ENCODE measurements around the gene GDF2.

Gene GDF2

DNA sequence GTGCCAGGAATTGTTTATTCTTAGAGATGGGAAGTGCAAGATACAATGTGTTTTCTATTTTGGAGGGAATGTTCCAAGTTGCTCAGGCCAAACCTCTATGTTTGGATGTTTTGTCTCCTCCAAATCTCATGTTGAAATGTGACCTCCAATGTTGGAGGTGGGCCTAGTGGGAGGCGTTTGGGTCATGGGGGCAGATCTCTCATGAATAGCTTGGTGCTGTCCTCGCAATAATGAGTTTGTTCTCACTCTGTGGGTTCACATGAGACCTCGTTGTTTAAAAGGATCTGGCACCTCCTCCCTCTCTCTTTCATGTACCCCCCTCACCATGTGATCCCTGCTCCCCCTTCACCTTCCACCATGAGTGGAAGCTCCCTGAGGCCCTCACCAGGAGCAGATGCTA, 30.6 kb upstream of the GDF2 start:
- DNase-seq (ENCODE audit: low read depth) = no peak

DNA sequence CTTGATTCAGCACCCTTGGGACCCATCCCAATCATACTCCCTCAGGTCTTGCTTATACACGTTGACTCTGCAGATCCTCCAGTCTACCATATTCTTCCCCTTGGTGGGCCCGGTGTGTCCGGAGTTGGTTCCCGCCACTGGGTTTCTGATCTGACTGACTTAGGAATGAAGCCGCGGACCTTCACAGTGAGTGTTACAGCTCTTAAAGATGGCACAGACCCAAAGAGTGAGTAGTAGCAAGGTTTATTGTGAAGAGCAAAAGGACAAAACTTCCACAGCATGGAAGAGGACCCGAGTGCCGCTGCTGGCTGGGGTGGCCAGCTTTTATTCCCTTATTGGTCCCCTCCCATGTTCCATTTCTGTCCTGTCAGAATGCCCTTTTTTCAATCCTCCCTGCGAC, 28.2 kb upstream of the GDF2 start:
- DNase-seq (ENCODE audit: low read depth) = no peak

- DNase-seq (ENCODE audit: low read depth) = no peak
These were observed 27.8 kb upstream of the GDF2 start for GRCh38 chr10:47294501-47294900.

DNA sequence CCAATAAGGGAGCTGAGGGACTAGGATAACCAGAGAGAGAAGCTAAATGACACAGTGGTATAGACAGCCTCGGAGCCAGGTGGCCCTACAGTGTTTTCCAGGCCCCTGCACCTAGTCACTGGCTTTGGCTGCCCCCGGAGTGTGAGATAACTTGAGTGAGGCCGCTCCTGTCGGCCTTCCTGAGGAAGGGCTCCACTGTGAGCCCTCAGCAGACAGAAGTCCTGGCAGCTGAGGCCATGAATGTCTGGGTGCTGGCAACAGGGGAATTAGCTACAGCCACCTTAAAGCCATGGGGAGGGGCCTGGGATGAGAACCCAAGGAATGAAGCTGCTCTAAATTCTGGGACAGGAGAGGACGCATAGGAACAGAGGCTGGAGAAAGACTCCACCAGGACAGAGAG, 26.8 kb upstream of the GDF2 start:
- DNase-seq (ENCODE audit: low read depth) = no peak

GRCh38 chr10:47296156-47296894, 25.9 kb upstream of the GDF2 start:
- no peak for DNase-seq (ENCODE audit: low read depth)

DNA sequence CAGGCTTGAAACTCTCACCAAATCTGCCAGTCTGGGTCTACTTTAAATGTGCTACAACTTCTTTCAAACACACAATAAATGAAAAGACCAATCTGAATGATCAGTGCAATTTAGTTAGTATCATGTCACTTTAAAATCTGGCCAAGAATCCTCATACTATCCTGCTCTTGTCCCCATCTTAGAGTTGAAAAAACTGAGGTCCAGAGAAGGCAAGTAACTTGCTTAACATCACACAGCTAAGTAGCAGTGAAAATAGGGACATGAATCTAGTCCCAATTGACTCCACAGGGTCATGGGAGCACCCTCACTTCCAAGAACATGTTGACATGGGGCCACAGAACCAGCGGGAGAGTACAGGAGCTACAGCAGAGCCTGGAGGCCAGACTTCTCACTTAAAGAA, 25.3 kb upstream of the GDF2 start:
- no peak for DNase-seq (ENCODE audit: low read depth)

GRCh38 chr10:47297866-47298540, 24.3 kb upstream of the GDF2 start:
- DNase-seq (ENCODE audit: low read depth) = no peak

DNA sequence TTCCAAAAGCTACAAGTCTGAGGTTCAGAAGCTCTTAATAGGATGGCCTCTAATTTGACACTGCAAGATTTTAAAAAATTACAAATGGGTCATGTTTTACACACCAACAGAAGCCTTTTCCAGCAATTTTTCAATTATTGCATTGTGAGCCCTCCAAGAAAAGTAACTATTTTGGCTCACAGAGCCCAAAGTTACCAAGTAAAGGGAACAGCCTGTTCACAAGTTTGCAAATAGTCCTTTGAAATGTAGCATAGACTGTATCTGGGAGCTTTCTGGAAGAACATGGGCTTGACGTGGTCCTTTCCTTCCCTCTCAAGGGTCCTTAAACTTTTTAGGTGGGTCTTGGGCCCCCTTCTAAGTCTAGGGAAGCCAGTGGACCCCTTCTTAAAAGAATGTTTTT, 23.5 kb upstream of the GDF2 start:
- DNase-seq (ENCODE audit: low read depth) = no peak

DNA sequence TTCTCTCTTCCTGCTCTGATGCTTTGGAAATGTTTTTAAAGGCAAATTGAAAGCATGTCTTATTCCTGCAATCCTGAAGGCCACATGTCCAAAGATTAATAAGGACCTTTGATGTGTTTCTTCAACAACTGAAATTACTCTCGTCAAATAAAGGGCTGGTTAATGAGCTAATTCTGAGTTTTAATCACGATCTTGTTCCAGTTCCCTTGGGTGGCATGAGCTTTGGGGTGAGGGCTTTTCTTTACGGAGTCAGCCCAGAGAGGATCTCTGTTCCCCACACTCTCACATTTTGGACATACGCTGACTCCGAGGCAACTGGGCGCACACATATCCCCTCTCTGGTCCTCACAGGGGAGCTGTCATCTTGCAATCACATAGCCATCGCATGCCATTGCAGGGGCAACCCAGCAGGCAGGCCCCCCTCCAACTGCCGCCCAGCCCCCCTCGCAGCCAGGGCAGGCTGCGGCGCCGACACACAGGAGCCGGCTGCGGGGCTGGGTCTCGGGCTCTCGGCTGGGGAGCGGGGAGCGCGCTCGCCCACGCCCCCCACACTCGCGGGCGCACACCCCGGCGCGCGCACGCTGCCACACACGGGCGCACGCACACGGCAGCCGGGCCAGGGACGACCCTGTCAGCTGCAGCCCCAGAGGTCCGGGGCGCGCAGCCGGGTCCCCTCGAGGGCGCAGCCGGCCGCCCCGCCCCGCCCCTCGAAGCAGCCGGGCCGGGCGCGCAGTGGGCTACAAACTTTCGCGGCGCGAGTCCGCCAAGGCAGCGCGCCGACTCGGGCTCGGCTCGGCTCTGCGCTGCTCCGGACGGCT, 22.4 kb upstream of the GDF2 start, which contains the start of gene GDF10:
Gene GDF10, plus strand, starts transcription at position 587 of the 818 bp plus-strand sequence. CDS start 455 bp downstream, outside the sequence.
- no peak for DNase-seq (ENCODE audit: low read depth)

GRCh38 chr10:47300429-47300931, 21.8 kb upstream of the GDF2 start:
- no peak for DNase-seq (ENCODE audit: low read depth)

DNA sequence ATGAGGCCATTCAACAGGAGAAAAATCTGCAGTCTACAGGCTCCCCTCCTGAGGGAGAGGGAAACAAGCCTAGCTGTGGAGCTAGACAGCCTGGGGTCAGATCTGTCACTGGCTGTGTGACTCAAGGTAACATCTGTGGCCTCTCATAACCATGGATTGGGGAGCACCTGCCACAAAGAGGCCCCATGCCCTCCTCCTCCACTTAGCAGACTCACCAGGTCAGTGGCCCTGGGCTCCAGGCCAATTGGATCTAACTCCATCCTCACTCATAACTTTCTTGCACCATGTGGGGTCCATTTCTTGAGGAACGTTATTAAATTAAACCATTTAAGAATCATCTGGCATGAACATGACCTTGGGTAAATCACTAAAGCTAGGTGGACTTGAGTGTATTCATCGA, 20.4 kb upstream of the GDF2 start:
- DNase-seq (ENCODE audit: low read depth) = no peak

- DNase-seq (ENCODE audit: low read depth) = no peak
These were observed 19.1 kb upstream of the GDF2 start for GRCh38 chr10:47303105-47303504.

DNA sequence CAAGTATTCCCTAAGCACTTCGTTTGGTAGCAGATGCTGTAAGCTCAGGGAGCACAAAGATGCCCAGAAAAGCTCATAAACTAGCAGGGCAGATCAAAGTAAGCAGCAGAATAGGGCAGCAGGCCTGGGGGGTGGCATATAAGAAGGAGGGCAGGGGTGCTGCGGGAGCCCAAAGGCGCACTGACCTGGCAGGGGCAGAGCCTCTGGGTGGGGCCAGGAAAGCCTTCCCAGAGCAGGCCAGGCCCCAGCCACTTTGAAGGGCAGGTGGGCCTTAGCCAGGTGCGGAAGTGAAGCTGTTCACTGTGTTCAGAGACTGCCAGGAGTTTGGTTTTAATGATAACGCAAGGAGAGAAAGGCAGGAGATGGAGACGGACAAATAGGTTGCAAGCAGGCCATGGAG, 18.4 kb upstream of the GDF2 start:
- DNase-seq (ENCODE audit: low read depth) = no peak

DNA sequence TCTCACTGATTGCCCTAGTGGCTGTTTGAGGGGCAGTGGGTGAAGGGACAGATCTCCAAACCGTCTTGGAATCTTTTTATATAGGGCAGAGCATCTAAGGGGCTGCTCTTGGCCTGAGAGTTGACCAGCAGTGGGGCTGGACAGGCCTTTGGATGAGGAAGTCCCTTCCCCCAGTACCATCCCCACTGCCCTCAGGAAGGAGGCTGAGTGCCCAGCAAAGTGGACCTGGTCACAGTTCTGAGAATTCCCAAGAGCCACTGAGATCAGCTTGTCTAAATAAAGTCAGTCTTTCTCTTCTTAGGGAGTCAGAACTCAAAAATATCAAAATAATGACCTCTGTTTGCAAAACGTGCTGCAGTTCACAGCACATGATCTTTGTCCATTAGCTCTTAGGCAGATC, 16.7 kb upstream of the GDF2 start:
- DNase-seq (ENCODE audit: low read depth) = no peak

DNA sequence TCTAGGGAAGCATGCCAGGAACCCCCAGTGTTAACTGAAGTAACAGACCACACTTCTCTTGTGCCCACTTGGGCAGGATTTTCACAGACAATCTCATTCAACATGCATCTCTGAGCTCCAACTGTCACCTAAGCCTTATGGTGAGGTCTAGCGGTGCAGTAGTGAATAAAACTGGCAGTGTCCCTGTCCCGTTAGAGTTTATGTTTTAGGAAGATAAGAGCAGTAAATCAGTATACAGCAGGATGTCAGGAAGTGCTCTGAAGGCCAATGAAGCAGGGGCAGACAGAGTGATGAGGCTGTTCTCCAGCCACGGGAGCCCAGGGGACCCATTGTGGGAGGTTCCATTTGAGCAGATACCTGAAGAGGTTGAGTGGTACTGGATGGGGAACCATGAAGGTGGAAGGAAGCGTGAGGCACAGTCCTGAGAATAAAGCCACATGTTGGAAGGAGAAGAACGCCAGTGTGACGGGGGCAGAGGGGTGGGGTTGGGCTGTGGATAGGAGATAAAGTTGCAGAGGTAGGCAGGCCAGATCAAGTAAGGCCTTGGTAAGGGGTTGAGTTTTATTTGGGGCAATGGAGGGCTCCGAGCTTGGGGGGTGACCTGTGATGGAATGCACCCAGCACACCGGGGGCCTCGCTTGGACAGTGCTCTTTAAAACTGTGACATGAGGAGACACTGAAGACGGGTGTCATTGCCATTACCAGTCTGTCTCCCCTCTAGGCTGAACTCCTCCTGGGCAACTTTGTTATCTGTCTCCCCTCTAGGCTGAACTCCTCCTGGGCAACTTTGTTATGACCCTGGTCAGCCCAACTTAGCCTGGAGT, 15.7 kb upstream of the GDF2 start:
- no peak for DNase-seq (ENCODE audit: low read depth)

- DNase-seq (ENCODE audit: low read depth) = no peak
These were observed 14.9 kb upstream of the GDF2 start for GRCh38 chr10:47307381-47307780.

GRCh38 chr10:47308775-47309174, 13.5 kb upstream of the GDF2 start:
- no peak for DNase-seq (ENCODE audit: low read depth)

- no peak for DNase-seq (ENCODE audit: low read depth)
These were observed 12.7 kb upstream of the GDF2 start for GRCh38 chr10:47309408-47310089.

- no peak for DNase-seq (ENCODE audit: low read depth)
These were observed 12.2 kb upstream of the GDF2 start for GRCh38 chr10:47310090-47310505.

DNA sequence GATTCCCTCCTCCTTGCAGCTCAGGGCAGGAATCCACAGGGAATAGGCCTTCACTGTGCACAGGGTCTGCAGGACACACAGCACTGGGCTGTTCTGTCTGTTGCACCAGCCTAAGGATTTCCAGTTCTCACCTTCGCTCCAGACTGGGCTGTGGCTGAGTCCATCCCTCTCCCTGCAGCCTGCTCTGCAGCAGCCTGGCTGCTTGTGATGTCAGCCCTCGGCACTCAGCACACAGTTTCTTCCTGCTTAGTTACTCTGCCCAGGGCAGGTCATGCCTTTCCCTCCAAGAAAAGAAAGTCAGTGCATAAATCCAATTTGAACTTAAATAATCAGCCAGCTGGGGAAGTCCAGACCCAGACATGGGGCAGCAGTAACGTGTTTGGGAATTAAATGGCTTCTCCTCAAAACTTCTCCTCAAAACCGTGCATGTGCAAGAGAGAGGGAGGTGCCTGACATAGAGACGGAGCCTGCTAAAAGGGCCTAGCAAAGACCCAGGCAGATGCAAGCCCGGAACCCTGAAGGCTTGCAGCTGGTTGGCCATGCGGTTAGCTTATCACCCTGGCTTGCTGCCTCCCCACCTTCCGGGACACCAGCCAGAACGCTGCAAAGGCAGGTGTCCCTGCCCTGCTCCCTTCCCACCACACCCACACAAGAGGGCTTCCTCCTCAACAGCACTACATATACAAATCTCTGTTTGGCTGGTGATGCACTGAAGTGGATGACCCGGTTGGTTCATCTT, 10.9 kb upstream of the GDF2 start:
- DNase-seq (ENCODE audit: low read depth) = peak; percentile 42

Measured in T follicular helper cell (primary cell).